Measurements from ENCODE around the gene MYO5A. TPM values are rescaled to one million over a fixed set of nuclear protein-coding genes. Genes with fewer than 3 reads are reported as not detected.

MYO5A gene
- total RNA-seq, 2 experiments from 2014 or later = 19.2 to 22.6 TPM

- Mint-ChIP-seq H3K36me3 (ENCODE audit: low read depth) (peaks cover 3% of the 10 kb centered on the region), H3K9me3 (no peaks in the 10 kb centered on the region), H3K27me3 (no peaks in the 10 kb centered on the region), H3K4me1 (ENCODE audit: low read depth) (peaks cover 40% of the 10 kb centered on the region), H3K27ac (no peak overlapping the region), H3K4me3 (no peak overlapping the region)
- ATAC-seq (no peak), DNase-seq (no peak)
- ChIA-PET POLR2A (no interaction called here), CTCF (interaction anchor here (0.6 to 5.5 kb wide), 8 partner anchors 10 to 476 kb away, joined by 3 to 49 read pairs (median 6); no protein-coding TSS in a partner anchor)
- no peak for TF ChIP-seq CTCF (IDR thresholded peaks at IDR 0.05)
- intact Hi-C loops (cut with micrococcal nuclease) = loop anchor here (10.0 kb wide), 1 partner anchor 76 kb away; no protein-coding TSS in a partner anchor
Measured at GRCh38 chr15:52258461-52258860, 270.2 kb downstream of the MYO5A start.

DNA sequence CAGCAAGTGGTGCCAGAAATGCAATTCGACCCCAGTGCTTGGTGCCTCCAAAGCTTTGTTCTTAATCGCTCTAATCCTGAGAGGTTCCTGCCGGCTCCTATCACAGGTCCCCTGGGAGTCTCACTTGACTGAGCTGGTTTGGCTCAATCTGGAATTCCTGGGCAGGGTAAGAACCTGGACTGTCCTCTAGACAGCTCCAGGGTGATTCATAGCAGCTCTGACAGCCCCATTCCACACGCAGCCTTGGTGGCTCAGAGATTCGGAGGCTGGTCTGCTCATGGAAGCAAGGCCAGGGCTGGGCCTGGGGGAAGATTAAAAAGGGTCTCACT is 271.0 kb downstream of the MYO5A start:
- no peak overlapping the region for H3K27ac Mint-ChIP-seq
- ATAC-seq (no peak), DNase-seq (no peak)
- H3K27me3 Mint-ChIP-seq = no peaks in the 10 kb centered on the region
- H3K4me3 Mint-ChIP-seq = no peak overlapping the region
- intact Hi-C loops (cut with micrococcal nuclease) = loop anchor here (10.0 kb wide), 1 partner anchor 77 kb away; no protein-coding TSS in a partner anchor
- no peaks in the 10 kb centered on the region for H3K9me3 Mint-ChIP-seq
- H3K4me1 Mint-ChIP-seq (ENCODE audit: low read depth) = peaks cover 35% of the 10 kb centered on the region
- ChIA-PET POLR2A (interaction anchor here (1.4 kb wide), 1 partner anchor 74 kb away, joined by 3 read pairs; no protein-coding TSS in a partner anchor), CTCF (interaction anchor here (1.0 to 5.5 kb wide), 13 partner anchors 11 to 477 kb away, joined by 3 to 49 read pairs (median 10); no protein-coding TSS in a partner anchor)
- no peak for TF ChIP-seq CTCF (IDR thresholded peaks at IDR 0.05)
- H3K36me3 Mint-ChIP-seq (ENCODE audit: low read depth) = peaks cover 3% of the 10 kb centered on the region

Small RNA genes within 50 kb of the gene (microRNA-seq; reads per million reads assigned to microRNA genes)
- gene MIR1266 (ENCODE audit: borderline microRNAs expressed, borderline replicate concordance) = not detected

Other genes with a start within 250 kb of the MYO5A start
- 1 to 10 TPM; 1.3 to 1.9 TPM for gene MYO5C, start 233.1 kb downstream of the MYO5A start, total RNA-seq
- 100 to 1,000 TPM; 129 TPM for gene ARPP19, start 40.1 kb upstream of the MYO5A start, total RNA-seq
- 10 to 100 TPM; 13.1 TPM for gene ATOSA, start 150.5 kb upstream of the MYO5A start, total RNA-seq

Measured in activated CD8-positive, alpha-beta T cell treated with anti-CD3 and anti-CD28 coated beads for 36 hours (primary cell).